Spleen (tissue), 7 donors: ENCODE data around the gene GRIP1.

Experiments used
- CTCF ChIP-seq, 11 experiments: fragments of 200-600 bp in 7 of 11; fragments of 450-650 bp in 4 of 11; sonication (generic) in 4 of 11; IDR thresholded peaks in 8 of 11; conservative IDR thresholded peaks in 3 of 11; 1 replicate in 7 of 11; 2 replicates in 4 of 11; pipeline versions ENCODE4 v1.4.0 to v1.8.0; 2016 to 2021; ENCODE audit warnings: antibody characterized with exemption in 11 of 11, inconsistent platforms in 4 of 11, mild to moderate bottlenecking in 1 of 11
- POLR2A ChIP-seq, 3 donors: fragments of 450-650 bp; IDR thresholded peaks; one replicate each; pipeline ENCODE4 v1.5.1; 2017; ENCODE audit warnings: antibody characterized with exemption in 3 of 3, mild to moderate bottlenecking in 1 of 3
- POLR2AphosphoS5 ChIP-seq, 3 donors: sonication (generic); formaldehyde crosslinking; IDR thresholded peaks; one replicate each; pipeline ENCODE4 v1.5.1; 2017; ENCODE audit warnings: antibody characterized with exemption in 3 of 3
- donor health status: DM: no; HTN: no; CAD: no; lungs with moderate emphysema.
- donor health status: DM: no; HTN: no; CAD: no.
- donor health status: DM: no; HTN: no; CAD: no.

DNA sequence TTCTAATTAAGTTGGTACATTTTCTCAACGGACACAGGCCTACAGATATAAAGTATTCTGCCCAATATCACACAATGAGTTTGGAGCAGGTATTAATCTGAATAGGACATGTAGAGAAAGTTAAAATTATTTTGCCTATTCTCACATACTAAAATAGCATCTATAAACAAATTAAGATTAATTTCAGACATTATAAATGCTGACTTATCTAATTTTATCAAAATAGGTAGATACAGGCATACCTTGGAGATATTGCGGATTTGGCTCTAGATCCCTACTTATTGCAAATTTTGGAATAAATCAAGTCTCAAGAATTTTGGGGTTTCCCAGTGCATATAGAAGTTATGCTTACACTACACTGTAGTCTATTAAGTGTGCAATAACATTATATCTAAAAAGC lies 41.0 kb upstream of the GRIP1 start:
- no peak for TF ChIP-seq CTCF (IDR thresholded peaks at IDR 0.05 in 8 of 11, conservative IDR thresholded peaks at IDR 0.05 in 3 of 11)
- no peak for TF ChIP-seq POLR2AphosphoS5 (IDR thresholded peaks at IDR 0.05)
- TF ChIP-seq POLR2A (IDR thresholded peaks at IDR 0.05) = no peak
